ENCODE results near the gene ATP11A. TPM values are rescaled to one million over a fixed set of nuclear protein-coding genes. Genes with fewer than 3 reads are reported as not detected.

The ATP11A gene
- total RNA-seq, 1 experiment from 2014 or later: 65.3 TPM

DNA sequence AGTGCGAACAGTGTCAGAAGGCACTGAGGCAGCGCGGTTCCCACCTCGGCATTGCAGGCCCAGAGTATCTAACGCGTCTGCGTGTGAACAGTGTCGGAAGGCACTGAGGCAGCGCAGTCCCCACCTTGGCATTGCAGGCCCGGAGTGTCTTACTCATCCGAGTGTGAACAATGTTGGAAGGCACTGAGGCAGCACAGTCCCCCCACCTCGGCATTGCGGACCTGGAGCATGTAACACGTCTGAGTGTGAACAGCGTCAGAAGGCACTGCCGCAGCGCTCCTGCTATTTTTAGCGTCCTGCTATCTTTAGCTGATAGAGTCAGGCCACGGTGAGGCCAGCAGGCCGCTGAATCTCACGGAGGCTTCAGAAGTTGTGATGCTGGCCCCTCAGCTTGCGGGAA is 39.6 kb downstream of the ATP11A start:
- no peaks in the 10 kb centered on the region for H3K9me3 Mint-ChIP-seq
- no peaks in the 10 kb centered on the region for H3K79me1 ChIP-seq (ENCODE audit: insufficient read depth, low read depth, low read length, poor library complexity, severe bottlenecking)
- no peak overlapping the region for H4K91ac ChIP-seq (ENCODE audit: insufficient read length, low read depth, low read length)
- peaks cover 0 to 3% (median 1%) of the 10 kb centered on the region in 3 experiments; a peak in 3 of 7 replicates for H3K36me3 Mint-ChIP-seq (ENCODE audit: insufficient read depth in 1 of 3, low read depth in 3 of 3)
- no peak overlapping the region for H2BK120ac ChIP-seq (ENCODE audit: low read depth, low read length, poor library complexity, severe bottlenecking)
- no peak overlapping the region for H2BK5ac ChIP-seq (ENCODE audit: insufficient read length, low read length)
- no peak overlapping the region for H3K4me2 ChIP-seq (ENCODE audit: insufficient read depth, insufficient read length, low read length)
- H3K9me3 ChIP-seq (ENCODE audit: control insufficient read depth, low read depth, low read length): no peaks in the 10 kb centered on the region
- no peak overlapping the region for H2AK5ac ChIP-seq (ENCODE audit: insufficient read length, low read length)
- H3K27ac Mint-ChIP-seq: peak overlapping the region in 2 of 3 experiments; percentile 55 to 97; a peak in 3 of 7 replicates
- H3K4ac ChIP-seq (ENCODE audit: low read depth, low read length): no peak overlapping the region
- no CpG with 5 or more reads among the region's 22 CpGs for WGBS (ENCODE audit: extremely low coverage, insufficient read length, low lambda C conversion rate)
- peaks cover 13% of the 10 kb centered on the region; the same call in 1 of the 2 replicates for H3K4me1 ChIP-seq (ENCODE audit: insufficient read depth, low read length)
- 0 out of 2 replicates have a peak overlapping the region, but pooled peaks have one; percentile 32 for H3K14ac ChIP-seq (ENCODE audit: insufficient read depth, low read length)
- peak; percentile 23 for DNase-seq
- H2AFZ ChIP-seq (ENCODE audit: low read length): no peak overlapping the region
- H2BK15ac ChIP-seq (ENCODE audit: low read depth, low read length): no peak overlapping the region
- H3K79me2 ChIP-seq (ENCODE audit: insufficient read depth, low read length): peaks cover 14% of the 10 kb centered on the region; the same call in 1 of the 2 replicates
- no peak overlapping the region for H2BK20ac ChIP-seq (ENCODE audit: low read depth, low read length, poor library complexity, severe bottlenecking)
- no peak overlapping the region for H2BK12ac ChIP-seq (ENCODE audit: insufficient read length, low read depth, low read length)
- no peak overlapping the region for H3K56ac ChIP-seq (ENCODE audit: insufficient read length, low read depth, low read length)
- H3K27me3 Mint-ChIP-seq (ENCODE audit: low read depth): no peaks in the 10 kb centered on the region; the same call in 1 of the 2 replicates
- H3K4me1 Mint-ChIP-seq: peaks cover 78 to 89% of the 10 kb centered on the region in 2 experiments
- no peaks in the 10 kb centered on the region for H3K23me2 ChIP-seq (ENCODE audit: insufficient read length, low read depth, low read length, poor library complexity, severe bottlenecking)
- H3K27me3 ChIP-seq (ENCODE audit: insufficient read depth, low read length): no peaks in the 10 kb centered on the region
- no peak overlapping the region for H3T11ph ChIP-seq (ENCODE audit: low read length)
- TF ChIP-seq, protein P1, sequence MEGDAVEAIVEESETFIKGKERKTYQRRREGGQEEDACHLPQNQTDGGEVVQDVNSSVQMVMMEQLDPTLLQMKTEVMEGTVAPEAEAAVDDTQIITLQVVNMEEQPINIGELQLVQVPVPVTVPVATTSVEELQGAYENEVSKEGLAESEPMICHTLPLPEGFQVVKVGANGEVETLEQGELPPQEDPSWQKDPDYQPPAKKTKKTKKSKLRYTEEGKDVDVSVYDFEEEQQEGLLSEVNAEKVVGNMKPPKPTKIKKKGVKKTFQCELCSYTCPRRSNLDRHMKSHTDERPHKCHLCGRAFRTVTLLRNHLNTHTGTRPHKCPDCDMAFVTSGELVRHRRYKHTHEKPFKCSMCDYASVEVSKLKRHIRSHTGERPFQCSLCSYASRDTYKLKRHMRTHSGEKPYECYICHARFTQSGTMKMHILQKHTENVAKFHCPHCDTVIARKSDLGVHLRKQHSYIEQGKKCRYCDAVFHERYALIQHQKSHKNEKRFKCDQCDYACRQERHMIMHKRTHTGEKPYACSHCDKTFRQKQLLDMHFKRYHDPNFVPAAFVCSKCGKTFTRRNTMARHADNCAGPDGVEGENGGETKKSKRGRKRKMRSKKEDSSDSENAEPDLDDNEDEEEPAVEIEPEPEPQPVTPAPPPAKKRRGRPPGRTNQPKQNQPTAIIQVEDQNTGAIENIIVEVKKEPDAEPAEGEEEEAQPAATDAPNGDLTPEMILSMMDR (conservative IDR thresholded peaks at IDR 0.05): no peak
- H4K20me1 ChIP-seq (ENCODE audit: control insufficient read depth, insufficient read depth, insufficient read length): no peaks in the 10 kb centered on the region
- no peak overlapping the region for H3K23ac ChIP-seq (ENCODE audit: insufficient read length, low read depth, low read length)
- no peak overlapping the region for H3K27ac ChIP-seq (ENCODE audit: insufficient read length, low read depth, low read length)
- no peak overlapping the region for H4K8ac ChIP-seq (replicated peaks; ENCODE audit: insufficient read length, low read depth, low read length)
- no peak overlapping the region for H3K4me3 Mint-ChIP-seq
- H3K18ac ChIP-seq (ENCODE audit: insufficient read length, low read depth, low read length): no peak overlapping the region
- no peak overlapping the region for H3K9ac ChIP-seq (ENCODE audit: extremely low read depth, insufficient read length, low read length)
- H4K5ac ChIP-seq (ENCODE audit: insufficient read length, low read depth, low read length): no peak overlapping the region

Measured in H9 (cell line).